ENCODE measurements around the gene SORBS2.

SORBS2 gene

DNA sequence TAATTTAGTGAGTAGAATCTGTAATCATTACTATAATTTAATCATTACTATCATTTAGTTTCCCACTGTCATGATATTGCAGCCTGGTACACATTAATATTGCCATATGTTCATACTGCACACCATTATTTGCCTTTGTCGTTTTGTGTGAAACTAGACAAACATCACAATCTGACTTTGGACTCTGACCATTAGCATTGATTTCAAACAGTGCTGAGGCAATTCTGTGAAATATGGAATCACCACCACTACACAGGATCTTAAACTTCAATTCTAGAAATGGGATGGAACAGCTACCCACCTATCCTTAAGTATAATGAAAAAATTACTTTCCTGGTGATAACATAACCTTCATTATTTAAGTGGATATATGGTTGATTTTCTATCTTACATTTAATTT is 98.3 kb downstream of the SORBS2 start:
- DNase-seq (ENCODE audit: low read depth) = no peak
- no peak overlapping the region for H3K4me3 ChIP-seq (ENCODE audit: low read length)
- TF ChIP-seq, protein P1, sequence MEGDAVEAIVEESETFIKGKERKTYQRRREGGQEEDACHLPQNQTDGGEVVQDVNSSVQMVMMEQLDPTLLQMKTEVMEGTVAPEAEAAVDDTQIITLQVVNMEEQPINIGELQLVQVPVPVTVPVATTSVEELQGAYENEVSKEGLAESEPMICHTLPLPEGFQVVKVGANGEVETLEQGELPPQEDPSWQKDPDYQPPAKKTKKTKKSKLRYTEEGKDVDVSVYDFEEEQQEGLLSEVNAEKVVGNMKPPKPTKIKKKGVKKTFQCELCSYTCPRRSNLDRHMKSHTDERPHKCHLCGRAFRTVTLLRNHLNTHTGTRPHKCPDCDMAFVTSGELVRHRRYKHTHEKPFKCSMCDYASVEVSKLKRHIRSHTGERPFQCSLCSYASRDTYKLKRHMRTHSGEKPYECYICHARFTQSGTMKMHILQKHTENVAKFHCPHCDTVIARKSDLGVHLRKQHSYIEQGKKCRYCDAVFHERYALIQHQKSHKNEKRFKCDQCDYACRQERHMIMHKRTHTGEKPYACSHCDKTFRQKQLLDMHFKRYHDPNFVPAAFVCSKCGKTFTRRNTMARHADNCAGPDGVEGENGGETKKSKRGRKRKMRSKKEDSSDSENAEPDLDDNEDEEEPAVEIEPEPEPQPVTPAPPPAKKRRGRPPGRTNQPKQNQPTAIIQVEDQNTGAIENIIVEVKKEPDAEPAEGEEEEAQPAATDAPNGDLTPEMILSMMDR (IDR thresholded peaks at IDR 0.05; ENCODE audit: insufficient read depth, low read depth, low read length, missing control alignments) = no peak

DNA sequence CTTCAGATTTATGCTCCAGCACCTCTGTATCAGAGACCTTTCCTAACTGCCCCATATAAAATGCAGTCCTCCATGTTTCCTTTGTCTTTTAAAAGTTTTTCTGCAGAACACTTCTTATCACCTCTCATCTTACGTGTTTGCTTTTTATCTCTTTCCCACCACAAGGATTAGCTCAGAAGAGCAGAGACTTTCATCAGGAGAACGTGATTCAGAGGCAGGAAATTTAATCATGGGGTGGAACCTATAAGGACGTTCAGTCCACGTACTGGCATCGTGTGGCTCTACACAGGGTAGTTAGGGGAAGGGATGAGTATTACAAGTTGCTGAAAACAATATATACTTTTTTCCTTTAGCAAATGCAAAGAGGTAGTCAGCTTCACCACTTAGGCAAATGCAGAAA is 98.7 kb downstream of the SORBS2 start:
- peak; percentile 89 for DNase-seq (ENCODE audit: low read depth)
- no peak overlapping the region for H3K4me3 ChIP-seq (ENCODE audit: low read length)
- TF ChIP-seq, protein P1 (IDR thresholded peaks at IDR 0.05; ENCODE audit: insufficient read depth, low read depth, low read length, missing control alignments) = no peak

DNA sequence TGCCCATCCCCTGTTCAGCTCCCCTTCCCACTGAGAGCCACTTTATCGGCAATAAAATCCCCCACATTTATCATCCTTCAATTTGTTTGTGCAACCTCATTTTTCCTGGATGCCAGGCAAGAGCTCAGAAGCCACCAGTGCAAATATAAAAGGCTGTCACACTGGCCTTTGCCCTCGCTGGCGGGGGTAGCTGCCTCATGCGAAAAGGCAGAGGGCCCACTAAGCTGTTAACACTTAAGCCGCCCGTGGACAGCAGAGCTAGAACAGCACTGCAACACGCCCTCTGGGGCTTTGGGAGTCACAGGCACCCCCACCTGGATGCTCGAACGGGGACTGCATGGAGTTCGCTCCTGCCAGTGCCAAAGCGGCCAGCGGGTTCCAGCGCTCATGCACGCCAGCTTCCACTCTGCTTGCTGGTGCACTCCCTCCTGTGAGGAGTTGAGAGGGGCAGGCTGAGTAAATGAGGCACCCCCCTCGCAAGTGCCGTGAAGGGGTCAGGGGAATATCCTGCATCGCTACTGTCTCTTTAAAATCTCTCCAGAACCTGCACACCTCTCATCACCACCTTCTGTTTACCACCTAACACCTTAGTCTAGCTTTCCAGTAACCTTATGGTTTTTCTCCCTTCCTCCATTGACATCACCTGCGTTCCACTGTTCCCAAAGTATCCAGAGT is 99.5 kb downstream of the SORBS2 start:
- no peak overlapping the region for H3K4me3 ChIP-seq (ENCODE audit: low read length)
- TF ChIP-seq, protein P1 (IDR thresholded peaks at IDR 0.05; ENCODE audit: insufficient read depth, low read depth, low read length, missing control alignments) = no peak
- DNase-seq (ENCODE audit: low read depth) = no peak

DNA sequence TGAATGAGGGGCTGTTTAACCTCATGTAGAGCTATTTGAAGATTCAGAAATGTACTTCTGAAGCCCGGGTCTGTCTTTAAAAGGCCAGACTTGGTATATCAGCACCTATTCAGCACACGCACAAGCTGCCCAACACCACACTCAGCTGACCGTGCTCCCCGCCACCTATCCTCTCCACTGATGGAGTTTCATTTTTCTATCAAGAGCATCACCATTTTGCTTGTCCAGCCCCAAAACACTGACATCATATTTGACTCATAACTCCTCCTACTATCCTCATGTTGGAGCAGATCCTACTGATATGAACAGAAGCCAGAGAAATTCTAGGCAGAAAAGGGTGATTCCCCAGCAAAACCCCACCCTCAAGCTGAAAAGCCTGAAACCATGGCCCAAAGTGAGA is 100.3 kb downstream of the SORBS2 start:
- TF ChIP-seq, protein P1 (IDR thresholded peaks at IDR 0.05; ENCODE audit: insufficient read depth, low read depth, low read length, missing control alignments) = no peak
- DNase-seq (ENCODE audit: low read depth) = peak; percentile 83
- no peak overlapping the region for H3K4me3 ChIP-seq (ENCODE audit: low read length)

DNA sequence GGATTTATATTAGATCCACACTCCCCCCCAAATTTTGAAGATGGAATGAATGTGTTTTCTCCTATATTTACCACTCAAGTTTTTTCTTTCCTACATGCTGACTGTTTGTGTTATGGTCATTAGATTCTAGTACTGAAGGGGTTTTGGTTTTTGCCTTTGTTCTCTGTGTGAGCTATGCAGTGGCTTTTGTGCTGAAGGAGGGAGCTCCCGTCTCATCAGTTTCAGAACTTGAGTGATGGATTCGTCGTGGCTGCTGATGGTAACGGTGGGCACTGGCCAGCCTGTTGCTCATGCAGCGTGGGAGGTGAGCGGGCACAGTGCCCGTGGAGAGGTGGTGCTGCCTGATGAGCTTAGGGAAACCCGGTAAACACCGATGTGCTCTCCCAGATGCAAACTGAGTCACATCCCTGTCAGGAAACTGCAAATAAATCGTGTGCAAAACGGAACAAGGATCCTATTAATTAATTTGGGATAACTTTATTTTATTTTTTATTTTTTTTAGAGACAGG is 101.5 kb downstream of the SORBS2 start:
- no peak overlapping the region for H3K4me3 ChIP-seq (ENCODE audit: low read length)
- DNase-seq (ENCODE audit: low read depth) = peak; percentile 64
- TF ChIP-seq, protein P1 (IDR thresholded peaks at IDR 0.05; ENCODE audit: insufficient read depth, low read depth, low read length, missing control alignments) = no peak

DNA sequence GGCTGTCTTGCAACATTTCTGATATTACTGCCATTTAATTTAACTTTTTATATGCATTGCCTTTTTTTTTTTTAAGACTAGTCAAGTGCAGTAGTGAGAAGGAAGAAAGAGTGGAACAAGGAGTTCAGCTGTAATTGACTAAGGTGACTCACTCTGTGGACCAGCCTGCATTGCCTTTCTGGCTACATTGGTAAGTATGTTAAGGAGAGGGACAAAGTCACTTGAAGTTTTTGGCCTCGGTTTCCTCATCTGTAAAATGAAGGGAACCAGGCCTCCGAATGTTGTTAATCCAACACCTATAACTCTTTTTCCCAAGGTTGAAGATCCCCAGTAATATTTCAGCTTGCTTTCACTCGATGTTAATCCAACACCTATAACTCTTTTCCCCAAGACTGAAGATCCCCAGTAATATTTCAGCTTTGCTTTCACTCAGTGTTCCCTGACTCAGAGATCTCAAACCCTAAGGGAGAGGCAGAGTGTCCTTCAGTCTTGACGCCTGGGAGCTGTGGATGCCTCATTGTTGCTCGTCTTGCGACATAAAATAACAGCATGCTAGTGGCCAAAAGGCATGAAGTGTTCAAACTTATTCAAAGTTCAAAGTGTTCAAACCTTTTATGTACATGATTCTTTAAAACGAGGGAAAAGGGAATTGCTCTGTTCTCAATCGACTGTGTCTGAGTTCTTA is 102.0 kb downstream of the SORBS2 start:
- TF ChIP-seq, protein P1 (IDR thresholded peaks at IDR 0.05; ENCODE audit: insufficient read depth, low read depth, low read length, missing control alignments) = no peak
- peak; percentile 90 for DNase-seq (ENCODE audit: low read depth)
- H3K4me3 ChIP-seq (ENCODE audit: low read length) = no peak overlapping the region

Measured in epithelial cell of esophagus (primary cell).